SH-SY5Y (cell line): ENCODE results near the gene LARP1.

Experiments
- GATA2 ChIP-seq: IDR thresholded peaks from 2 replicates; pipeline ENCODE4 v1.6.1; 2011; ENCODE audit warnings: mild to moderate bottlenecking, low read depth, low read length
- GATA3 ChIP-seq: IDR thresholded peaks from 2 replicates; pipeline ENCODE4 v1.6.1; 2011; ENCODE audit warnings: low read depth, mild to moderate bottlenecking, low read length, moderate library complexity

Gene LARP1

DNA sequence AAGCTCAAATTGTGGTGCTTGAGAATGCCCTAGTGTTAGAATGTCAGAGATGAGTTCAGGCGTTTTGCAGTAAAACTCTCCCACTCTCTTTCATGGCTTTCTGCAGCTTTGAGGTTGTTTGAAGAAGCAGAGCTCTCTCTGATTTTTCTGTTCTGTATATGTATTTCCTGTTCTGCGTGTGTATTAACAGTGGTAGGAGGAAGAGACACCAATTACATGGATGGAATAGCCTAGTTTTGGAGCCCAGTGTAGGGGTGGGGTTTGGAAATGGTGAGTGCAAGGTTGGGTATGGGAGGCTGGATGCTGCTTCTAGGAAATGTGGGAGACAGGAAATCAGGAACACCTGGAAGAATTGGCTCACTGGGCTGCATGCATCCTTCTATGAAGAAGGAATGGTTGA lies 12.4 kb downstream of the LARP1 start:
- TF ChIP-seq GATA3 = no peak
- TF ChIP-seq GATA2 = no peak

DNA sequence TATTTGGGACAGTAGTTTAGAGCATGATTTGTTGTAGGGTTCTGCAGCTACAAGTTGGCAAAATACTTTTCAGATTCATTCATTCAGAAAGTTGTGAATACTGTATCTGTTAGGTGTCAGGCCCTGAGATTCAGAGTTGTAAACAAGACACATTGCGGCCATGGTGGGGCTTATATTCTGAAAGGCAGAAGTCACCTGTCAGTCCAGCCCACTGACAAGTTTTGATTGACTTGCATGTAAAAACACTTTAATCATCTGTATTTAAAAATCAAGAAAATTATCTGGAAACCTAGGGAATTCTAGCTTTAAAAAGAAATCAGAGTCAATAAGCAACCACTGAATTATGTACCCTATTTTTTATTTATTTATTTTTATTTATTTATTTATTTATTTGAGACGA lies 13.0 kb downstream of the LARP1 start:
- TF ChIP-seq GATA3 (no peak), GATA2 (no peak)

DNA sequence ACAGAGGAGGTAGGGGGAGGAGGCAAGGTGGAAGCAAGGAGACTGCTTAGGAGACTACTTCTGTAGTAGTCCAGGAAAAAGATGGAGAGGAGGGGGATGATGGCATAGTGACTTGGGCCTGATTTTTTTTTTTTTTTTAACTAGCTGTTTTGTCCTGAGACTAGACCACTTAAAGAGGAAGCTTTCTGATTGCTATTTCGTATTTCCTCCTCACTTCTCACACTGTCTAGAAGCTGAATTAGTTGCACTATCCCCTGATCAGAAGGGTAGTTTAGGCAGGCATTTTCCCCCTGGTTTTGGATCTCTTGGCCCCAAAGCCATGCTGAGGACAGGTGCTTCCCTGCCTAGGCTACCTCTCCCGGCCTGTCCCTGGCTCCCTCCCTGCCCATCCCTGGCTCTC lies 14.9 kb downstream of the LARP1 start:
- TF ChIP-seq GATA3 (no peak), GATA2 (no peak)

DNA sequence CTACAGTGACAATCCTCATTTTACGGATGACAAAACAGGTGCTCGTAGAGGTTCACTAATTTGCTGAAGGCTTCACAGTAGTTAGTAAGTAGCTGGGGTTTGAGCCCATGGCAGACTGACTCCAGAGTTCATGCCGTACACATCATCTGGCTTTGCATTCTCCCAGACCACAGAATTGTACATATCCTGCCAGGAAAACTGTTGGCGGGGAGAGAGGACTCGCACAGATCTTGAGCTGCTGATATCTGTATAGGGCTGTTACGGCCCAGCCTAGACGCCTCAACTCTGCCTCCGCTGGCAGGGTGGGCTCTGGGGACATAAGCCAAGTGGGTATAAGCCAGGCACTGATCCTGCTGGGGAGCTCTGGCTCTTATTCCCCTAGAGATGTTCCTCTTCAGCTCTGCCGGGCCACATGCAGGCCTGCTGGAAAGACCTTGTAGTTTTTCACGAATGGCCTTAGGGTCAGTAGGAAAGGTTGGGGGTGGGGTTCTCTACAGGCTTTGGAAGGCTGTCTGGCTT lies 16.3 kb downstream of the LARP1 start:
- TF ChIP-seq GATA2 (peak; percentile 81), GATA3 (no peak)

DNA sequence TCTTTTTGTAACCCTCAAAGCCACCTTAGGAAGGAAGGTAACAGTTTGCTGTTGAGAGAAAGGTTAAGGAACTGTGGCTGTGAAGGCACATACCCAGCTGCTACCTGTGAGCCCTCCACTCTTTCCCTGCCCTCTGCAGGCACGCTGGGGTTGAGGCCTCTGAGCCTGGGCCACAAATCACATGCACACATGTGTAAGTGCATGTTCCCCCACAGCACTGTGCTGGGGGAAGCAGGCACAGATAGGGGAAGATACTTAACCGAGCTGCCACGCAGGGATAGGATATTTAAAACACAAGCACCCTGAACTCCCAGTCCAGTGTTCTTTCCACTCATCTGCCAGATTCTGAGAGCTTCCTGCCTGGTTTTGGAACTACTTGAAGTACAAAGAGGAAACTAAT lies 18.1 kb downstream of the LARP1 start:
- TF ChIP-seq GATA2 (no peak), GATA3 (no peak)

DNA sequence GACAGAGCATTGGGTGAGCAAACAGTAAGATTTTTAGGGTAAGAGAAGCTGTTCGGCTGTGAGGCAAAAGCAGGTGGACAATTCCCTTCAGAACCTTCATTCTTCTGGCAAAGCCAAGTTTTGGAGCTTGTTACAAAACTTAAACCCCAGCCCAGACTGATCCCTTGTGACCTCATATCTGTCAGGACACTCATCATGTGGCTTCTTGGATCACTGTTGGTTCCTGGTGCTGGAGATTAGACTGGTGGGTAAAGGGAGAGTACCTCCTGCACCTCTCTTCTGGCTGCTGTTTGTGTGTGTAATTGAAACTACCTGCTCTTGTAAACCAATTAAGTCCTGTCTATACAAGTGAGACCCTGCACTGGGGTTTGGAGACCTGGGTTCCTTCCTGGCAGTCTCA lies 21.0 kb downstream of the LARP1 start:
- TF ChIP-seq GATA2 (no peak), GATA3 (no peak)

DNA sequence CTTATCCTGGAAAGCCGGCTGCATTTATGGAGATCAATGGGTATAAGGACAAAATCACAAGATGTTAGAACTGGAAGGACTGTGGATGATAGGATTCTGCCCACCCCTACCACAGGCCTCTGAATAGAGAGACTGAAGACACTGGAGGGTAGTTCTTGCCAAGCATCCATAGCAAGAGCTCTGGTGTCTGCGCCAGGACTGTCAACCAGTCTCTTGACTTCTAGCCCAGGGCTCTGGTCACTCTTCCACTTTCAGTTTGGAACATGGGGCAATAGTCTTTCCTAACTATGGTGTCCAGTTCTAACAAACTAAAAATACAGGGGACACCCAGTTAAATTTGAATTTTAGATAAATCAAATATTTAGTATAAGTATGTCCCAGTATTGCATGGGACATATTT lies 23.4 kb downstream of the LARP1 start:
- TF ChIP-seq GATA2 = no peak
- TF ChIP-seq GATA3 = no peak

DNA sequence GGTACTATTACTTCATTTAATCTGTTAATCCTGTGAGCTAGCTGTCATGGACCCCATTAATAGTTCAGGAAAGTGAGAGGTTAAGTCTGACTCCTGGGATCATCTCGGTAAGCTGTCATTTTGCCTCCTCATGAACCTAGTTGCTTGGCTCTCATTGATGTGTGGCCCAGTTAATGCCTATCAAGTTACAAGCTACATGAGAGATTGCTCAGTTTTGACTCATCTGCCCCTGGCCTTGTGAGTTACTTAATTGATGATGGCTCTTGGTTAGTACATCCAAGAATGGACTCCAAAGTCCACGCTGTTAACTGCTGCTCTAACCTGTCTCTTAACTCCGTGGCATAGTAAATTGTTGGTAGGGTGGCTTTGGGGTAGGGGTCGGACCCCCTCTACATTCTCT lies 23.9 kb downstream of the LARP1 start:
- TF ChIP-seq GATA3 (no peak), GATA2 (no peak)

DNA sequence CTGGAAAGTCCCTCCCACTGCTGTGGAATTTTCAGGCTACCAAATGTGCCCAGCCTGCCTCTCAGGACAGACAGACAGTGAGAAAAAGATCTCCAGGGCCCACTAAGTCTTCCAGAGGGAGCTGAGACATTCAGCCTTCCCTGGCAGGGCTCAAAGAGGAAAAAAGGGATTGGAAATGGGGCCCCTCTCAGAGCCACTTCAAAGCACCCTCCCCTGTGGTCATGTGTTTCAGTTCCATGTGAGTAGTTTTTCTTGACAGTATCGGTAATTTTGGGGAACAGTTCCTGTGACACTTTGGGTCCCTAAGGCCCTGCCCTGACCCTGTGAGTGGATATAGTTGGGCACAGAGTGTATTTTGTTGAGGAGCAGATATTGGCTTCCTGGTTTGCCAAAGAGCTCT lies 25.0 kb downstream of the LARP1 start:
- TF ChIP-seq GATA2 (no peak), GATA3 (no peak)

DNA sequence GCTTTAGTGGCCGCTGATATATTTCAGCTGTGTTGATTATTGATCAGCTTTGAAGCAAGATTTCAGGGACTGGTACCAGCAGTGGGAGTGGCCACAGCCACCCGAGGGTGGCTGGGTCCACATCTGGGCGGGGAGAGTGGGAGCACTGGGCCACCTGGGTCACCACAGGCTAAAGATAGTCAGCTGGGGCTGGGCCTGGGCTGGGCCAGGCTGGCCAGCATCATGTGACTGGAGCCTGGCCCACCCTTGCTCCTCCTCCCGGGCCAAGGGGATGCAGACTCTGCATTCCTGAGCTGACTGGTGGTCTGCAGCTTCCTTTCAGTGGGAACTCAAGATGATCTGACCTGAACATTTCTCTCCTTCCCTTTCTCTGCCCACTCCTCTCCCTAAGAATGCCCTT lies 27.1 kb downstream of the LARP1 start:
- TF ChIP-seq GATA3 = no peak
- no peak for TF ChIP-seq GATA2

DNA sequence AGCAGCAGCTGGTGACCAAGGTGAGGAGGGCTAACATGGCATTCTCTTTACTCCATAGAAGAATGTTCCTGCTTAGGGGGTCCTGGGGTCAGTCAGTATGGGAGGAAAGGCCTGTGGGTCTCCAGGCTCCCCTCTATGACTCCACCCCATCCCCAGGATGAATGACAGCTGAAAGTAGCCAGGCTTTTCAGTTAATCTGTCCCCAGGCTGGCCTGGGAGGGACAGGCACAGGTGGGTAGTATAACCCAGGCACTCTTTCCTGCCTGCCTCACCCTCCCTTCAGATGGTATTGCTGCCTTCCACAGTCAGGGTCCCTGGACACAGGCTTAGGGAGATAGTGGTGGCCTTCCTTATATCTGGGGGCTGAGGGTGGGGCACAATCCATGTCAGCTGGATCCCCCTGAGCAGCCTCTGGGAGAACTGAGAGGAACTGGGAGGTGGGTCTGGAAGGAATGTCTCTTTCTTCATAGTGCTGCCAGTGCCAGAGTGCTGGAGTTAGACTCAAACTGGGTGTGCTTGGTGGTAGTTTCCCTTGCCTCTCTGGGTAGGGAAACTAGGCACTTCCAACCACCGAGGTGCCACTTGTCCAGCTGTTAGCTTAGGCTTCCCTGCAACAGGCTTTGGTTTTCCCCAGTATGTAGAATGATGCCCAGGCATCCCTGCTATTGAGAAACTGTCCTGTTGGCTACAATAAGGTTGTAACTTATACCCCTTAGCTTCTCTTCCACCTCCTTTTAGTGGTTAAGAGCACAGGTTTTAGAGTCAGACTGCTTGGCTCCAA lies 27.8 kb downstream of the LARP1 start:
- TF ChIP-seq GATA2 = no peak
- TF ChIP-seq GATA3 = no peak

DNA sequence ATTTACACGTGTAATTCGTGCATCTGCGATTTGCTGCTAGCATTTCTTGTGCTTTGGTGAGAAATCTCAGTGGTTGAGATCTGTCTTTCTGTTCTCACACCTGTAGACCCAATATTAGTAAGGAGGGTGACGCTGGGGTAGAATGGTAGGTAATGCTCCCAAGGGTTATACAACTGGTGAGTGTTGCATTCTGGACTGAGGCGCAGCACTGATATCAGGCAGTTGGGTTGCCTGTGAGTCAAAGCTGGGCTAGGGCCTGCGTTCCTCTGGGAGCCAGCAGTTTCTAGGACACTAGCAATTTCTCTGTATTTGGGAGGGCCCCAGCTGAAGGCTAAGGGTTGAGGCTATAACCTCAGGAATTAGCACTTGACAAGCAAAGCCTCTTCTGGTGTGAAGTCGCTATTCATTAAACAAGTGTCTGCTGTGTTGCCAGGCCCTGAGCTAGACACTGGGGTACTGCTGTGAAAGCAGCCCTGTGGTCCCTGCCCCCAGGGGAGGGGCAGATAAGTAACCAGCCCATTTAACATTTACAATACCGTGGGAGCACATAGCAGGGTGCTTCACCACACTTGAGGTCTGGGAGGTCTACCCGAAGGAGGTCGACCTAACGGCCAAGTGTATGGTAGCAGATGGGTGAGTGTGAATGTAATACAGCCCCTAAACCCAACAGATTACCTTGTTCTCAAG lies 28.7 kb downstream of the LARP1 start:
- TF ChIP-seq GATA2 (no peak), GATA3 (no peak)

DNA sequence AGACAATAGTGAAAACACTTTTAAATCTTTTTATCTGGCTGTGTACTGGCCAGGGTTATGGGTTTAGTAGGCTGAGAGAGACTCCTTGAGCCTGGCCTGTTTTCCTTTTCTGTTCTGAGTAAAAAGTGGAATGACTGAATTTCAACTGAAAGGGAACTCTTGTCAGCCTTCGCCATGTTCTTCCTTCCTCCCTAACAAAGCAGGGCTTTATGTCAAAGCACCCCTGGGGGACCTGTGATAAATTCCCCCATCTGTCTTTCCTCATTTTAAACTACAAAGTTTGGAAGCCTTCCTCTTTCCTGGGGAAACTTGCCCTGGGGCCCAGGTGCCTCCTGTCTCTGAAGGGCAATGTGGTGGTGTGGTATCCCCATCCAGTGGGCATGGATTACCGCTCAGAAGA lies 29.7 kb downstream of the LARP1 start:
- TF ChIP-seq GATA2 (no peak), GATA3 (no peak)

DNA sequence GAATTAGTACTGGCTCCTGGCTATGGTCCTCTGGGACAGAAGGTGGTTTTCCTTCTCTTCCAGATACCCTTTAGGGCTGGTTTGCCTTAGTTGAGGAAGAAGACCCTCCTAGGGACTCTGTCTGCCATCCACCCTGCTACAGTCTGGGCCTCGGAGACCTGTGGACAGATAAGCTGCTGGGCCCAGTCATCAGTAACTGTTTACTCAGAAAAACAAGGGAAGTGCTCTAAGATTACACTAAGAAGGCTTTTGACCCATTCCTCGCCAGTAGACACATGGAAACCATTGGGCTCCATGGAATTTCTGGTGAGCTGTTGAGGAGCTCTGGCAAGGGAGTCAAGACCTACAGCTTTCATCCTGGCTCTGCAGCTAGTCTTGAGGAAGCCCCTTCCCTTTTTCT lies 31.2 kb downstream of the LARP1 start:
- TF ChIP-seq GATA2 (no peak), GATA3 (no peak)

DNA sequence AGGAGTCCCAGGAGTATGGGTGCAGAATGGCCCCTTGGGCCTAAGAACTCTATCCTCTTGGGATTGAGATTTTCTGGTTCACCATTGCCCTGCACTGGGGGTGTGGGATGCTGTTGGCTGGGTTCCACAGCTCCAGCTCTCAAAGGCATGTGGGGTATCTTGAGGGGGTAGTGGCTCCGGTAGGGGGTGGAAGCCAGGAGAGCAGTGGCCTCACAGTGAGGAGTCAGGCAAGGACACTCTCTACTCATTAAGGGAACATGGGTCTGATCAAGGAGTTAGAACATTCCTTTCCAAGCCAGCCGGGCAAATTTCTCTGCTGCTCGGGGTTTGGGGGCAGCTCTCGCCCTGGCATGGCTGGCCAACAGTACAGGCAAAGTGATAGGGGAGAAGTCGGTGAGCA lies 33.0 kb downstream of the LARP1 start:
- TF ChIP-seq GATA2 = no peak
- TF ChIP-seq GATA3 = no peak
